GM18520 (cell line): ENCODE data around the gene ABCC1.

Experiments used
- ATAC-seq: cut with Tn5 transposase; IDR thresholded peaks from one replicate; pipeline ENCODE4 v1.9.1; 2021; ENCODE audit not compliant: unreplicated experiment

Gene ABCC1

DNA sequence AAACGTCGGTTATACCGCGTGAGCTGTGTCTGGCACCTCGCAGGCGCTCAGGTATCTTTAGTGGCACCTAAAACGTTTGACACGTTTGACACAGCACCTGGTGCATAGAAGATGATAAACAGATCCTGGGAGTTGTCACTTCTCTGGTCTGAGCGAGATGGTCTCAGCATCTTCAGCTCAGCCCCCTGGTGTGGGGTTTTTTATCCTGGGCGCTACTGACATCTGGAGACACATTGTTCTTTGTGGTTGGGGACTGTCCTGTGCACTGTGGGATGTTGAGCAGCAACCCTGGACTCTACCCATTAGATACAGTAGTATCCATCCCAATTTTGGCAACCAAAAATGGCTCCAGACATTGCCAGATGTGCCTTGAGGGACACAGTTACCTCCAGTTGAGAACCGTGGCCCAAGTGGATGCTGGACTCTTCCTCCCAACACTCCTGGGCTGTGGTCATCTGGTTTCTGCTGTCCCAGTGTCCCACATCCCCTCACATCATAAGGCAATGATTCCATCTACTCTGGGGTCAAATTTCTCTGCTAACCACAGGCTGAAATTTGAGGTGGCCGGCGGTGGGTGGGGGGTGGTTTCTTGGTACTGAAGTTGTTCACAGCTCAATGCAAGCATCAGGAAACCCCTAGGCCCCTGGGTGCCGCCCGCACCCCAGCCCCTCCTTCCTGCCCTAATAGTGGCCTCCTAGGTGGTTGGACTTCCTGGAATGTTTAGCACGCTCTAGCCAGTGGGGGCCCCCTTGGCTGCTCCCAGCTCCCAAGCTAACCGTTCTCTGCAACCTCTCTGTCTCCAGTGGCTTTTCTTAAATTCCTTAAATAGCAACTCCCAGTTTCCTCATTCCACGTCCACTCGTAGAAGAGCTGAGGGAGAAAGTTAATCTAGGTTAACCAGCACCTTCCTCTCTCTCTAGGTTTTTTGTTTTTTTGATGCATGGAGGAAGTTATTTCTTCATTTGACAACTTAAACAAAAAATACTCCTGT, 124.8 kb downstream of the ABCC1 start:
- no peak for ATAC-seq

DNA sequence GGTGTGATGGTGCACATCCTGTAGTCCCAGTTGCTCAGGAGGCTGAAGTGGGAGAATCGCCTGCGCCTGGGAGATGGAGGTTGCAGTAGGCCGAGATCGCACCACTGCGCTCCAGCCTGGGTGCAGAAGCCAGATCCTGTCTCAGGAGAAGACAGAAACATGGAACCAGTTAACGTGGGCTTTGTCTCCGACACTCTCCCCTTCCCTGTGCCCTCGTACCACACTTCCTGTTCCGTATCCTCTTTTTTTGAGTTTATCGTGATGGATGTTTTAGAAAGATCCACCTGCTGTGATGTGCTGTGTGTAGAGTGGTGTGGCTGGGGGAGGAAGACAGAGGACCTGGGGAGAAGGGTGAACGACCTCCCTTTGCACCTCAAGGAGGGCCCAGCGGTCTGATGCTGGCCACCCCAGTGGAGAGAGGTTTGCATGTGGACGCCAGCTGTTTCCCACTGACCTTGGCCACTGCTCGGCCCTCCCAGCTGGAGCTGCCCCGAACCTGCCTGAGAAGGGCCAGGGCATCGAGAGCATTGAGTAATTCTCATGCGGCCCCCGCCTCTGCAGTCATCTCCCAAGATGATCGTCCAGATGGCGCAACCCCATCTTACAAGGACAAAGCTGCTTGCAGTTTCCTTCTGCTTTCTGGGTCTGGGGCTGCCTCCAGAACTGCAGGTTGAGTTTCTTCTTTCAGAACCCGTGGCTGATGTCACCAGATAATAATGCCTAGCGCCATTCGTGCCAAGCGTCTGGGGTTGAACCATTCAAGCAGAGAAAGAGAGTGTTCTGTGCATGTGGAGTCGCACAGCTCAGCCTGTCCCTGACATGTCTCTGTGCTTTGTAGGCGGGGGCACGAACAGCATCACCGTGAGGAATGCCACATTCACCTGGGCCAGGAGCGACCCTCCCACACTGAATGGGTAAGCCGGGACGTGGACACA, 126.3 kb downstream of the ABCC1 start:
- ATAC-seq = no peak

DNA sequence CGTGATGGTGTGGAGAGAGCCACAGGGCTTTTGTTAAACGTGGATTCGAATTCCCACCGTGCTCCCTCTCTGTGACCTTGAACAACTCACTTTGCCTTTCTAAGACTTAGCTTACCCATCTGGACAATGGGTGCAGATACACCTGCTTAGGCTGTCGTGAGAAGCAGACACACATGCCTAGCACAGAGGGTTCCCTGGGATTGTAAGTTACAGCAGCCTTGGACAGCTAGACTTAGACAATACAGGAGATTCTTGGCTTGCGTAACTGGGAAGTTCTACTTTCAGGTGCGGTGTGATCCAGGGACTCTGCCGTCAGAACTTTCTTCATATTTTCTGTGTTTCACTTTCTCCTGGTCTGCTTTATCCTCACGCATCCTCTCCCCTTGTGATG, 127.0 kb downstream of the ABCC1 start:
- no peak for ATAC-seq

DNA sequence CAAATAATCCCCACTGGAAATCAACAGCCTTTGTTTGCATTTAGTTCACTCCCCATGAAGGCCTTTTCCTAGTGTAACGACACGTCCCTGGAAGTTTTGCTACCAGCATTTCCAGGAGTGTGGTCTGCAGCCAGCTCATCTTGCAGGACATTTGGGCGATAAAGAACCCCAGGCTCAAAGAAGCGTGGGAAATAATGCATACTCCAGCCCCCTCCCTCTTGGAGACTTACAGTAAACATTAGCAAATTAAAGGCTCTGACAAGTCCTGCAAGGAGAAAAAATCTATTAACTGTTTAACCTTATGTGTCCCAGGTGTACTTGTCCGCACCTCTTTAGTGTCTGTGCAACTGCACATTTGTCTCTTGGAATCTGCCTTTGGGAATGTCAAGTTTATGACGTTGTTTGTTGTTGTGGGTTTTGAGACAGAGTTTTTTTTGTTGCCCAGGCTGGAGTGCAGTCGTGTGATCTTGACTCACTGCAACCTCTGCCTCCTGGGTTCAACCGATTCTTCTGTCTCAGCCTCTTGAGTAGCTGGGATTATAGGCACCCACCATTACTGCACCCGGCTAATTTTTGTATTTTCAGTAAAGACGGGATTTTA, 131.1 kb downstream of the ABCC1 start:
- ATAC-seq = no peak

DNA sequence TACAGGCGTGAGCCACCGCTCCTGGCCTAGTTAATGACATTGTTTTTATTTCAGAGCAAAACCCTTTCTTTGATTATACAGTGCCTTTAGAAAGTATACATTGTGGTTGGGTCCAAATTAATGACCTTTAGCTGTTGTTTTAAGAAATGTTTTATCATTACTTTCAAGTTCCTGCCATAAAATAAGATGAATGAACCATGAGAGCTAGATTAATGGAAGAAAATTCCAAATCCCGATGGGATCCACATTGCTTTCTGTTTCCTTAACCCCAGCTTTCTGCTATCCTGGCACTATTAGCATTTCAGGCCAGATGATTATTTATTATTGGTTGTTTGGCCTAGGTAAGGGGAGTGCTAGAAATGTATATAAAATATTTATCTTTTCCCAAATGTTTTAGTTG, 131.7 kb downstream of the ABCC1 start:
- ATAC-seq = no peak

DNA sequence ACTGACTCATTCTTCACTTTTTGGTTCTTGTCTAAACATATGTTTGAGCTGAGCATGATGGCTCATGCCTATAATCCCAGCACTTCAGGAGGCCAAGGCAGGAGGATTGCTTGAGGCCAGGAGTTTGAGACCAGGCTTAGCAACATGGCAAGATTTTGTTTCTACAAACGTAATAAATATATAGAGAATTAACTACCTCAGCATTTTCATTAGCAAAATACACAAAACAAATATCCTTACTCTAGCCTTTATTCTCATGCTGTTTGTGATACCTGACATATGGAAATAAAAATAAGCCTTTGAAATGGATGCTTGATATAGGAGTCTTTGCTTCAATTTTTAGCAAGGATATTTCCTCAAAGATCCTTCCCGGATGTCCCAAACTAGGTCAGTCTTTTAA, 132.8 kb downstream of the ABCC1 start:
- ATAC-seq = no peak

DNA sequence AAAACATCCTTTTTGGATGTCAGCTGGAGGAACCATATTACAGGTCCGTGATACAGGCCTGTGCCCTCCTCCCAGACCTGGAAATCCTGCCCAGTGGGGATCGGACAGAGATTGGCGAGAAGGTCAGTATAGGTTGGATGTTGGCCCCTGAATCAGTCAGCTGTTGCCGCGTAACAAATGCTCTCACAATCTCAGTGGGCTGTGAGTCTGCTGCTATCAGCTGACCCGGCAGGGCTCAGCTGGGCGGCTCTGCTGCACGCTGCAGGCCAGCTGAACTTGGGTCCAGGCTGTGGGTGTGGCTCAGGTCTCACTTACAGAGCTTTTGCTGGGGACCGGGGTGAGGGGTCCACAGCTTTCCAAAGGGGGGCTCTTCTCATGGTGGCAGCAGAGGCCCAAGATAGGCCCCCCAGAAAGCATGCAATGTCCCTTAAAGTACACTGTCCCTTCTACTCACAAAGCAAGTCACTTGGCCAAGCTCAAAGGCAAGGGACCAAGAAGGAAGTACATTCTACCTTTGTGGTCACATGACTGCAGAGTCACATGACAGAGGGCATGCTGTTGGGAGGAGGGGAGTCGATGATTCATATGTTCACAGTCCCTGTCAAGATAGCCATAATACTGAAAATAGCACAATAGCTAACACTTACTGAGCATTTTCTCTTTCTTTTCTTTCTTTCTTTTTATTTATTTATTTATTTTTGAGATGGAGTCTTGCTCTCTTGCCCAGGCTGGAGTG, 134.2 kb downstream of the ABCC1 start:
- no peak for ATAC-seq

DNA sequence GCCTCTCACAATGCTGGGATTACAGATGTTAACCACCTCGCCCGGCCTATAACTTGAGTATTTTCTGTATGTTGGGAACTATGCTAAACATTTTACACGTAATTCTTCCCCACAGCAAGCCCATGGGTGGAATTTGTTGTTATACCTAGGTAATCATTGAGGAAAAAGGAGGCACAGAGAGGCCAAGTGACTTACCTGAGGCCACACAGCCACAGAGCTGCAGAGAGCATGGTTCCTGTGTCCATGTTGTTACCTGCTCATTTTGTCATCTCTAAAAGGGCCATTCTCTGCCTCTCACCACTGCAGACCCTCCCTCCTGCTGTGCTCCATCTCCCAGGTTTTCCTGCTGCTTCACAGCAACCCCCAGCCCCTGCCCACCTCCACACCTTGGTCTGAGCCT, 135.5 kb downstream of the ABCC1 start:
- ATAC-seq = no peak

DNA sequence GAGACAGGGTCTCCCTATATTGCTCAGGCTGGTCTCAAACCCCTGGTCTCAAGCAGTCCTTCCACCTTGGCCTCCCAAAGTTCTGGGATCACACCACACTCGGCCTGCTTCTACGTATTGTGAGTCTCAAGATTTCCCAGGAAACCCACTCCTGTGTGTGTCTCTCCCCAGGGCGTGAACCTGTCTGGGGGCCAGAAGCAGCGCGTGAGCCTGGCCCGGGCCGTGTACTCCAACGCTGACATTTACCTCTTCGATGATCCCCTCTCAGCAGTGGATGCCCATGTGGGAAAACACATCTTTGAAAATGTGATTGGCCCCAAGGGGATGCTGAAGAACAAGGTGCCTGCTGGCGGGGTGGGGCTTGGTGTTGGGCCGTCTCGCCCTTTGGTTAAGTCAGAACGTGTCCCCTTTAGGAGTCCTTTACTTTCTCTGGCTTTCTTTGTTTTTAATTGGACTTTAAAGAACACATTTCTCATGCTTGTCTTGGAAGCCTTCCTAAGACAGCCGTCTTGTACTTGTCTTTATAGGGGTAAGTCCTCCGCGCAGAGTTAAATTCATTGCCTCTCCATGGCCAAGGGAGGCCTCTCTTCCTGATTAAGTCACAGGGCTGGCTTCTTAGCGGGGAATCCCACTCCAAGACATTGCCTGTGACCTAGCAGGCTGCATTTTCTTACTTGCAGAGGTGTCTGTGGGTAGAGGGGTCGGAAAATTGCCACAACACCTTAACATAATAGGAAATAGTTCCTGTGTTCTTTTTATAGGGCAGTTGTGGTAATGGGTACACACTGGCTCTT, 137.4 kb downstream of the ABCC1 start:
- ATAC-seq = no peak

DNA sequence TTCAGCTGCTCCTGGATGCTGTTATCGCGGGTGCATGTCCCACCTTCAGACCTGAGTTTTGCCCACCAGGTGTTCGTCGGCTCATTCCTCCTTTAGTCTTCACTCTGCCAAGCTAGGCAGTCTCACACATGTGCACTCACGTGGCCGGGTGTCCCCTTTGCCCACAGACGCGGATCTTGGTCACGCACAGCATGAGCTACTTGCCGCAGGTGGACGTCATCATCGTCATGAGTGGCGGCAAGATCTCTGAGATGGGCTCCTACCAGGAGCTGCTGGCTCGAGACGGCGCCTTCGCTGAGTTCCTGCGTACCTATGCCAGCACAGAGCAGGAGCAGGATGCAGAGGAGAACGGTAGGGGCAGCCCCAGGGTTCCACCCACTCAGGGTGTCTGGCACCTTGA, 140.8 kb downstream of the ABCC1 start:
- ATAC-seq = no peak

DNA sequence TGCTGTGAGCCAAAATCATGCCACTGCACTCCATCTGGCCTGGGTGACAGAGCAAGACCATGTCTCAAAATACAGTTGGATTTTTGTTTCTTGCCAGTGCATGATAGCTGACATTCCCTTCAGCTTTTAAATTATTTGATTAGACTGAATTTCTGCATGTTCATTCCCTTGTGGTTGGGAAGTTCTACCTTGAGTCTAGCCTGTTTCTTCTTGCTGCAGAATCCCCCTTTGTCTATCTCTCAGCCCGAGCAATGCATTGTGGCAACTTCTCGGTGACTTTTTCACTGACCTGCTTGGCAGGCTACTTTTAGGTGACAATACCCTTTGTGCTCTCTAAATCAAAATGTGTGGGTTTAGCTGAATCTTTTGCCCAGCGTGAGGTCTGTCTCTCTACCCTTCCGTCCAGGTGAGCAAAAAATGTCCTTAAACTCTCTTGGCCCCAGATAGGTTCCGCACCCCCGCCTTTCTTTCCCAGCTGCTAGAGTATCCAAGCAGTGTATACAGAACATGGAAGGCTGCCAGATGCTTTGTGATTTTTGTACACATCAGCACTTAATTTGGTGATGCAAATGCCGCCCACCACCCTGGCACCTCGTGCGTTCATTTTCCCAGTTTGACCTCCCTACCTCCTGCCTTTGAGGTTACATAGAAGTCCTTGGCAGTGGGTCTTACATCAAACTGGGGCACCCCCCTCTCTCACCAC, 143.7 kb downstream of the ABCC1 start:
- ATAC-seq = no peak

DNA sequence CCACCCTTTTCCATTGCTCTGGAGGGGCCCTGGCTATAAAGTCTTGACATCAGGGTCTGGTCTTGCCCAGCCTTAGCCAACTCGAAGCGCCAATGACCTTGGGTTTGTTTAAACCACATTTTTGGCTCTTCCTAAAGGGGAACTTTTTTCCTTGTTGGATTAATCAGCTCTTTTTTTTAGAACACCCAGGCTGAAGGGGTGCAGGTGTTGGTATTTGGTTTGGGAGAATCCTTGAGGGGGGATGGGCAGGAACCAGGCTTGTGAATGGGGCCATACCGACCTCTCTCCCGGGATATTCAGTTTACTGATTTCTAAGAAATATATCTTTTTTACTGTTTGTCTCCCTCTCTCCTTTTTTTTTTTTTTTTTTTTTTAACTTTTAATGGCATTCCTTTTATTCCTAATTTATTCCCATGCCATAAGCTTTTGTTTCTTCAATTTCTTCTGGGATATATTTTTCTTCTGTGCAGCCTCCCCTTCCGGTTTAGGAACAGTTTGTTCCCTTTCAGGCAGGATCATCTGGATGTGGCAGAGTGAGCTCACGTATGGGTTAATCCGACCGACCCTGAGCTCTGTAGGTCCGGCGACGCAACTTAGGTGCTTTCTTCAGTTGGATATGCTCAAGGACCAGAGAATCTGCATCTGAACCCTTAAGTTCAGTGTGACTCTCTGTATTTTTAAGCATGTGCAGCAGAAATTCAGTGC, 144.4 kb downstream of the ABCC1 start:
- no peak for ATAC-seq

DNA sequence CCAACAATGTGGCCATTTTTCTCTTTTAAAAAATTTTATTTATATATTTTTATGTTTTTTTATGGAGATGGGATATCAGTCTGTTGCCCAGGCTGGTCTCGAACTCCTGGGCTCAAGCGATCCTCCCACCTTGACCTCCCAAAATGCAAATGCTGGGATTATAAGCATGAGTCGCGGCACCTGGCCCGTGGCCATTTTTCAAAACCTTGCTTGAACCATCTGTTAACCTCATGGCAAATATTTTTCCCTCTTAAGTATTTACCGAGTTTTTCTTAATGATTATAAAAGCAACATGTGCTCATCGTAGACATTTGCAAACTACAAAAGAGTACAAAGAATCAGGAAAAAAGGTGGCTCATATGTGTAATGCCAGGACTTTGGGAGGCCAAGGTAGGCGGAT, 146.2 kb downstream of the ABCC1 start:
- no peak for ATAC-seq

DNA sequence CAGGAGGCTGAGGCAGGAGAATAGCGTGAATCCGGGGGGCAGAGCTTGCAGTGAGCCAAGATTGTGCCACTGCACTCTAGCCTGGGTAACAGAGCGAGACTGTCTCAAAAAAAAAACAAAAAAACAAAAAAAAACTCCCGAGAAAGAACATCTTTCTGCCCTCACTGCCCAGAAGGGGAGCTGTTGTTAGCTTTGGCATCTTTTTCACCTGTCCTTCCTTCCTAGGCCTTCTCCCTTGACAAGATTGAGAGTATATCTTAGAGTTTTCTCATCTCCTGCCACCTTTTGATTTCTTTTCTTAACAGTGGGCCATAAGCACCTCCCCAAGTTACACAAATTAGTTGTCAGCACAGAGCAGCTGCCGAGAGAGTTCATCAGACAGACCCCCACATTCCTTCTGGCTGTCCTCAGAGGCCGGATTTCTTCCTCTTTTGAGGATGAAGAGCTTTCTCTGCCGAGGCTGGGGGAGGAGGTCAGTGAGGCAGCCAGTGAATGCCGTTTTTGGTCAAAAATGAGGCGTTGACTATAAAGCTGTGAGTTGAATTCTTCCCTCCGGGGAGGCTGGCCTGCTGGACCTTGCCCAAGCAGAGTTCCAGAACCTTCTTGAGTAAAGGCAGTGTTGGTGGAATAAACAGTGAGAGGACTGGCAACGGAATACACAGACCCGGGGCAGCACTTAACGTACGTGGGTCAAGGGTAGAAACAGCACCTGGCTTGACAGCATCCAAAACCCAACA, 146.9 kb downstream of the ABCC1 start:
- no peak for ATAC-seq

DNA sequence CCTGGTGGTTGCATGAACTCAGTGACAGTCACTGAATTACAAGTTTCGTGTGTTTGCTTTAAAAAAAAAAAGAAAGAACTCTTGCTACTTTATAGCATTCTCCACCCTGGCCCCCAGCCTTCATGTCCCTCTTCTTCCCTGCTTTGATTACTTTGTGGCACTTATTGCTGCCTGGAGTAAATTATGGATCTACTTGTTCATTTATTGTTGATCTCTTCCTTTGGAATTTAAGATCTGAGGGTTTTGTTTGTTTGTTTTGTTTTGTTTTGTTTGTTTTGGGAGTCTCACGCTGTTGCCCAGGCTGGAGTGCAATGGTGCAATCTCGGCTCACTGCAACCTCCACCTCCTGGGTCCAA, 147.4 kb downstream of the ABCC1 start:
- ATAC-seq = no peak

DNA sequence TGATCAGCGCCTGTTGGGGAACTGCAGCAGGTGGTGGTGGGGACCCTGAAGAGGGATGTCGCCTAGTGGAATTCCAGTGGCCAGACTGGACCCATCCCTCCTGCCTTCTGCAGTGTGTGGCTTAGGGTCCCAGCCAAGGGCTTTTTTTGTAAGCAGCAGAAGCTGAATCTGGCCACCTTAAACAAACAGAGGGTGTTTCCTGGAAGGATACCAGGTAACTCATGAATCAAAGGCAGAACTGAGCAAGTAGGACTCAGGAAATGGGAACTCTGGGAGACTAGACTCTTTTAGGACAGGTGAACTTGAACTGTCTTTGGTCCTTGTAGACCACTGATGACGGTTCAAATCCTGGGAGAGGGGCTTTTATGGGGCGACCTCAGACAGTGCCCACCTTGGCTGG, 149.9 kb downstream of the ABCC1 start:
- no peak for ATAC-seq

DNA sequence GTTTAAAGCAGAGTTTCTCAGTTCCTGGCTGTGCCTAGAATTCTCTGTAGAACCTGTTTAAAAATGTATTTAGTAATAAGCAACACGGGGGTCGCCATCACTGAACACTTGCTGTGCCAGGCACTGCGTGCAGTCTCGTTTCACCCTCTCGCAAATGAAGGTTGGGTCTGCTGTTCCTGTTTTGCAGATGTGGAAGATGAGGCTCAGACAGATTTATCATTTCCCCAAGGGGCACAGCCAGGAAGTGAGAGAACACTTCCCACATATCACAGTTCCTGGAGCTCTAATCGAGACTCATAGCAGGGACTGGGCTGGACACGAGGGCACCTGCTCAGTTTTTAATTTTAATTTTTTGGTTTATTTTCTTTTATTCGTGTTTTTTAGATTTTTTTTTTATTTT, 151.2 kb downstream of the ABCC1 start:
- no peak for ATAC-seq

DNA sequence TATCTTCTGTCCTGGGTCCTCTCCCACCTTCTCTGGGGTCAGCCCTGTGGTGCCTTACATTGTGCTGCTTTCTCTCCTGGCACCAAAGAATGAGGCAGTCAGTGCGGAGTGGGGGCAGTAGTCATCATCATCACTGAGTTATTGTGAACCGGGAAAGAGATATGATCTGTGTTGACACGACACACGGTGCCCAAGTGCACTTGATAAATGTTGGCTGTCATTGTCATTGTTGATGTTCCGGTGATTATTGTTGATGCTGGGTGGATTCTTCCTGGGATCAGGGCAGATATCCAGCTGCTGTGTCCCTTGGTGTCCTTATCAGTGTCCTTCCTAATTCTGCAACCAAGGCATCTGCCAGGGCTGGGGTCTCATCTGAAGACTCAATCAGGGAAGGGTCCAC, 152.2 kb downstream of the ABCC1 start:
- no peak for ATAC-seq
